T-helper 2 cell (primary cell): ENCODE data around the gene MARVELD2.
"Not testable (repeated sequence)": the region's sequence is repeated elsewhere in the genome, so short reads cannot be mapped to it uniquely, and the experiment has no call there.

Experiments used
- DNase-seq, 5 experiments: peaks; one replicate each; pipeline versions ENCODE4 v3.0.0 to v3.0.0-alpha.2; 2012 to 2022
- total RNA-seq, 2 donors: gene quantifications; one replicate each; lab custom pipeline; 2026; lab: John Stamatoyannopoulos, UW

The MARVELD2 gene, protein sequence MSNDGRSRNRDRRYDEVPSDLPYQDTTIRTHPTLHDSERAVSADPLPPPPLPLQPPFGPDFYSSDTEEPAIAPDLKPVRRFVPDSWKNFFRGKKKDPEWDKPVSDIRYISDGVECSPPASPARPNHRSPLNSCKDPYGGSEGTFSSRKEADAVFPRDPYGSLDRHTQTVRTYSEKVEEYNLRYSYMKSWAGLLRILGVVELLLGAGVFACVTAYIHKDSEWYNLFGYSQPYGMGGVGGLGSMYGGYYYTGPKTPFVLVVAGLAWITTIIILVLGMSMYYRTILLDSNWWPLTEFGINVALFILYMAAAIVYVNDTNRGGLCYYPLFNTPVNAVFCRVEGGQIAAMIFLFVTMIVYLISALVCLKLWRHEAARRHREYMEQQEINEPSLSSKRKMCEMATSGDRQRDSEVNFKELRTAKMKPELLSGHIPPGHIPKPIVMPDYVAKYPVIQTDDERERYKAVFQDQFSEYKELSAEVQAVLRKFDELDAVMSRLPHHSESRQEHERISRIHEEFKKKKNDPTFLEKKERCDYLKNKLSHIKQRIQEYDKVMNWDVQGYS
- total RNA-seq: 0.62 to 0.88 reads per million in 2 donors

DNA sequence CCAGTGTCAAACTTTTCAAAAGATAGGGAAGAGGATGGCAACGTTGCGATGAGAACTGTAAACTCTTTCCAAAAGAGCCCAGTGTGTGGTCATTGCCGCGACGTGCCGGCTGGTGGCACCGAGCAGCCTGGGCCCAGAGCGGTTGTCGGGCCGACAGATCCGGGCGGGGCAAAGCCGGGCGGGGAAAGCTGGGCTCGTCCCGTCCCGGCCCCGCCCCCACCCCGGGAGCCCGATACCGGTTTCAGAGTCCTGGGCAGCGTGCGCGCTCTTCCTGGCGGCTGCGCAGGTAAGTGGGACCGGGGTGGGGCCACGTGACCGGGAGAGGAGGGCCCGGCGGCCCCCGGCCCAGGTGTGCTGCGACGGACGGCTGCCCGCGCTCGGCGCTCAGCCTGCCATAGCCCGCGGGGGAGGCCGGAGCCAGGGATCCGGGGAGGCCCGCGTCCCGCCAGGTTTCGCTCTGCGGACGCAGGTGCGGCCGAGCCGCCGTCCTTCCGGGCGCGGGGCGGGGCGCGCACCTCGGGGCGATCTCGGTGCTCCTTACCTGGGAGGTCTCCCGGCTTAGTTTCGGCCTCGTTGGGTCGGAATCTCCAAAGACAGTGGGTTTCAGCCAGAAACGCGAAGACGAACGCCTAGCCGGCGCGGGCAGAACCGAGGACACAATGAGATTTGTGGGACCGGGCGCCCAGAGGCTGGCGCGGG is at the start of gene MARVELD2:
Gene MARVELD2 (plus strand): TSS at position 232 of the 699 bp plus-strand sequence. CDS start 4,270 bp downstream, outside the sequence.
- DNase-seq: peak; percentile 2 to 41 (median 18)

DNA sequence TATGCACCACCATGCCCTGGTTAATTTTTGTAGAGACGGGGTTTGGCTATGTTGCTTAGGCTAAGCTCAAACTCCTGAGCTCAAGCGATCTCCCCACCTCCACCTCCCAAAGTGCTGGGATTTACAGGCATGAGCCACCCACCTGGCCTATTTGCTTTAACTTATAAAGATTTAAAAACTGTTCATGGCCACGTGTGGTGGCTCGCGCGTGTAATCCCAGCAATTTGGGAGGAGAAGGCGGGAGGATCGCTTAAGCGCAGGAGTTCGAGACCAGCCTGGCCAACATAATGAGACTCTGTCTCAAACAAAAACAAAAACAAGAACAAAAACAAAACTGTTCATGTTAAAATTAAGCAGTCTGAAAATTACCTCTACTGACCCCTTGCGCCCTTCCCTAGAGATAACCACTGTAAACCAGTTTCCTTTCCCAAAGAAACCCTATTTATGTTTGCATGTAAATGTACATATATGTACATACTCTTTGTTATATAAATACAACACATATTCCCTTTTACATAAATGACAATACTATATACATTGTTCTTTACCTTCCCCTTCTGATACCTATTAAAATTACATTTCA is 47.1 kb upstream of the MARVELD2 start:
- no peak for DNase-seq

DNA sequence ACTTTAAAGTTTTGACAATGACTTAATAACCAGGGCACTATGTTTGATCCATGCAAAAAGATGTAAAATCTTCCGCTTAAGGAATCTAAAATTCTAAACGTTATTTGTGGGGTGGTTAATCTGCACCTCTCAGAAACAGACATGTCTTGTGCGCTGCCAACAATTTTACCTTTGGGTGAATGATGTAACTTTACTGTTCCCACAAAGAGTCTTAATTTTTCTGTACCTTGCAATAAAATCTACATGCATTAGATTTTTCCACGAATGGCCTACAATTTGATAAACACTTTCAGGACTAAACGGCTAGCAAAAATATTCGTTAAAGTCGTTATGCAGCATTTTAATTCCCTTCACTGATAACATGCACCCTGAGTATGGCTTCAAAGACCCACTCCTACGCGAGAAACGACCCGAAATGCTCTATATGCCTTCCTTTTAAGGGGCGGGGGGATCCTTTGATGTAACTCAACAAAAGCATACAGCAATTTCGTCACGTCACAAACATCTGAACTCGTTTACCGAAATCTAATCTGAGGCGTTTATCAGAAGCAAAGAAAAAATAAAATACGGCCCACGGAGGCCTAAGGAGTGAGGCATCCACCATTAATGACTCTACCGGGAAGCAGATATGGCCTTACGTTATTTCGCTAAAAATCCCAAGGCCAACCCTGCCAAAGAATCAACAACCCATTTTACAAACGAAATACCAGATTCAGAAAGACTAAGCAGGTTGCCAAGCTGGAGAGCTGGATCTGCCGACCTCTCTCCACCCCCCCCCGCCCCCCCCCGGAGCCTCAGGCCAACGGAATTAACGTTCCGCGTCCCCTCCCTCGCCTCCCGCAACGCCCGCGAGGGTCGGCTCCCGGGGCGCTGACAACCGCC is 46.2 kb upstream of the MARVELD2 start:
- peak in 3 of 5 experiments; percentile 9 to 38 (median 21) for DNase-seq

DNA sequence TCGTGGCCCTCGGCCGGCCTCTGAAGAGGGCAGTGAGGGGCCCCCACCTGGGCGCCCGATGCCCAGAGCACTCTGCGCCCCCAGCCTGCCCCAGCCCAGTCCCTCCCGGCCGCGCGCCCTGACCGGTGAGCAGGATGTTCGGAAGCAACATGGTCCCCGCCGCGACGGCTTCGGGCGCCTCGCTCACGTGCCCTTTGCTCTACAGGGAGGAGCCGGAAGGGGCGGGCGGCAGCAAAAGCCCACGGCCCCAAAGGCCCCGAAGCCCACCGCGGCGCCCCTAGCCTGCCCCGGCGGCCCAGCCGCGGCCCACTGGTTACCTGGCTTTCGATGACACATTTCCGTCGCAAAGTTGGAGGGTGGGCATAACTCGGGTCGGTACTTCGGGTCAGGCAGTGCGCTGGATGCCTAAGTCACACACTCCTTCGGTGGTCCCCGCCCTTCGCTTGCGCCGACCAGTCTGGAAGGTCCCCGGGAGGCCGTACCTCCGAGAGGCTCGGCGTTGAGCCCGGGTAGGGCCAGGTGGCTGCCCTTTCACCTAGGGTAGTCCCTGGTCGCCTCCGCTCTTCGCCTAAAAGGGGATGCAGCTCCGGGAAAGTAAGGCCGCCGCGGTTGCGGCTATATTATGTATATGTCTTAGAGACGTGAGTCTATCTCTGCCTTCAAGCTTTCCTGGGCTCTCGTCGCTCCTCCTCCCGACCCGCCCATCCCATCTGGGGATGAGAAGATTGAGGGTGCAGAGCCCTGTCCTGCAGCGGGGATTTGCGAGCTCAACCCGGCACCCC is 45.4 kb upstream of the MARVELD2 start, which contains the start of the genes AK6, RAD17 and TAF9:
Gene AK6 (minus strand): TSS at position 181 of the 782 bp plus-strand sequence. CDS start 30 bp downstream, at position 151.
Gene RAD17 (plus strand): TSS at position 479 of the 782 bp plus-strand sequence. CDS start 2,391 bp downstream, outside the sequence.
Gene TAF9 (minus strand): TSS at position 181 of the 782 bp plus-strand sequence. CDS start 3,783 bp downstream, outside the sequence.
- DNase-seq: peak; percentile 83 to 95 (median 87)

DNA sequence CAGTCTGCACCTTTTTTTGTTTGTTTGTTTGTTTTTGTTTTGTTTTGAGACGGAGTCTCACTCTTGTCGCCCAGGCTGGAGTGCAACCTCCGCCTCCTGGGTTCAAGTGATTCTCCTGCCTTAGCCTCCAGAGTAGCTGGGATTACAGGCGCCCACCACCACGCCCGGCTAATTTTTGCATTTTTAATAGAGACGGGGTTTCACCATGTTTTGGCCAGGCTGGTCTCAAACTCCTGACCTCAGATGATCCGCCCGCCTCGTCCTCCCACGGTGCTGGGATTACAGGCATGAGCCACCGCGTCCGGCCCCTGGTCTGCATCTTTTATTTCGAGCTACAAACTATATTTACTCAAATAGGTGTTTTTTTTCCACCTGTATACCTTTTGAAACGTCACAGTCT is 44.6 kb upstream of the MARVELD2 start:
- peak in 1 of 5 experiments; percentile 2 for DNase-seq

DNA sequence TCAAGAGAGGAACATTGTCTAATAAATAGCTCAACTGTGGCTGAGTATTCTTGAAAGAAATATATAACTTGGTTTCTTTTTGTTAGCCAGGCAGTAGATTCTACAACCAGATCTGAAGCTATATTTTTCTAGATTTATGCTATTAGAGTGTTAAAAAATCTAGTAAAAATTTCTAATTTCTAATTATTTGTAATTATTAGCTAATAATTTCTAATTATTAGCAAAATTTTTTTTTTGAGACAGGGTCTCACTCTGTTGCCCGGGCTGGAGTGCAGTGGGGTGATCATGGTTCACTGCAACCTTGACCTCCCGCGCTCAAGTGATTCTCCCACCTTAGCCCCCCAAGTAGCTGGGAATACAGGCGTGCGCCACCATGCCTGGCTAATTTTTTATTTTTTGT is 42.5 kb upstream of the MARVELD2 start:
- DNase-seq: no peak

DNA sequence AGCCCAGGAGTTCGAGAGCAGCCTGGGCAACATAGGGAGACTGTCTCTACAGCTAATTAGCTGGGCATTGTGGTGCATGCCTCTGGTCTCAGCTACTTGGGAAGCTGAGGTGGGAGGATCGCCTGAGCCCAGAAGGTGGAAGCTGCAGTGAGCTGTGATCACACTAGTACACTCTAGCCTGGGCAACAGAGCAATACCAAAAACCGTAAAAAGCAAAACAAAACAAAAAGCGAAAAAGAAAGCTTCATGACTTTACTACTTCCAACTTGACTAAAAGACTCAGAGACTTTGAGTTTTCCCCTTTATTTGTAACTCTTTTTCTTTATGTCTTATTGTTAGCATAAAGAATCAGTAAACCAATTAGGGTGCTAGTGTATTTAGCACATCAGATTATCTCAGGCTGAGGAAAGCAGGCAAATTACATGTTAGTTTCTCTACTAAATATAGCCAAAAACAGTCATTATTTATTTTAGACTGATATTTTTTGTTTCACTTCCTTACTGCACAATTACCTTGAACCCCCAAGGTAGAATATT is 39.9 kb upstream of the MARVELD2 start:
- no peak for DNase-seq

DNA sequence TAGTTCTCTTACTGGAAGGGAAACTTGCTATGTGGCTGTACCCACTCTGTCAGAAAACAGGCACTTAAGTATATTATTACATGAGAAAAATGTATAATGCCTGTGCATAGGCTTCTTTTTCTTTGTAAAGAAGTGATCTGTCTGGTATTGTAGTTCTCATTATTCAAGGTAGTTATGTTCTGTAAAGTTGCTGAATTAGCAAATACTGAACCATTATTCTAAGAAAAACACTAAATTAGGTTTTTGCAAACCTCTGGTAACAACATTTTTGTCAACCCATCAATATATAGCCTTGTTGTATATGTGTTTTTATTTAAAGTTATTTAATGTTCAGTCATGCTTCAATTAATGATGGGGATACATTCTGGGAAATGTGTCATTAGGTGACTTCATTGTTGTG is 36.5 kb upstream of the MARVELD2 start:
- DNase-seq: no peak

DNA sequence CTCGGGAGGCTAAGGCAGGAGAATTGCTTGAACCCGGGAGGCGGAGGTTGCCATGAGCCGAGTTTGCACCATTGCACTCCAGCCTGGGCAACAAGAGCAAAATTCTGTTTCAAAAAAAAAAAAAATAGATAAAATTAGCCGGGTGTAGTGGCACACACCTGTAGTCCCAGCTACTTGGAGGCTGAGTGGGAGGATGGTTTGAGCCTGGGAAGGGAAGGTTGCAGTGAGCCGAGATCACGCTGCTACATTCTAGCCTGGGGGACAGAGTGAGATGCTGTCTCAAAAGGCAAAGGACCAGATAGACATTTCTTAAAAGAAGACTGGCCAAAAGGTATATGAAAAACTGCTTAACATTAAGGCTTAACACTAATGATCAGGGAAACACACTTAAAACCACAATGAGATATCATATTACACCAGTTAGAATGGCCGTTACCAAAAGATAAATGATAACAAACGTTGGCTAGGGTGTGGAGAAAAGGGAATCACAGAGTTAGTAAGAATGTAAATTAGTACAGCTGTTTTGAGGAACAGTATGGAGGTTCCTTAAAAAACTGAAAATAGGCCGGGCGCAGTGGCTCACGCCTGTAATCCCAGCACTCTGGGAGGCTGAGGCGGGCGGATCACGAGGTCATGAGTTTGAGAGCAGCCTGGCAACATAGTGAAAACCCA is 10.1 kb upstream of the MARVELD2 start:
- DNase-seq: no peak

DNA sequence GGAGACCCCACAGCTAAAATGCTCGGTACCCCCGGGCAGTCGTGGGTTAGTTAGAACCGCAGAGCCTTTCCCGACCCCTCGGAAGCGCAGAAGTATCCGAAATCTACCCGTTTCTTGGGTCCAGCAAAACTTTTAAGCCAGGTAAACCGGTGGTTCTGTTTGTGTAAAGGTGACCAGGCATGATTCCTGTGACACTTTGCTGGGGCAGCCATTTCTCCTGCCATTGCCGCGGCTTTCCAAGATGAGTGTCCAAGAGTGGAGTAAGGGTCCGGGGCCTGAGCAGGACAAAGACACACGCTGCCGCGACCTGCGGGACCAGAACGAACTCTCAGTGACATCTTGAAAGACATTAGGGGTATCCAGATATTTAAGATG is 655 bp downstream of the MARVELD2 start:
- DNase-seq: no peak

DNA sequence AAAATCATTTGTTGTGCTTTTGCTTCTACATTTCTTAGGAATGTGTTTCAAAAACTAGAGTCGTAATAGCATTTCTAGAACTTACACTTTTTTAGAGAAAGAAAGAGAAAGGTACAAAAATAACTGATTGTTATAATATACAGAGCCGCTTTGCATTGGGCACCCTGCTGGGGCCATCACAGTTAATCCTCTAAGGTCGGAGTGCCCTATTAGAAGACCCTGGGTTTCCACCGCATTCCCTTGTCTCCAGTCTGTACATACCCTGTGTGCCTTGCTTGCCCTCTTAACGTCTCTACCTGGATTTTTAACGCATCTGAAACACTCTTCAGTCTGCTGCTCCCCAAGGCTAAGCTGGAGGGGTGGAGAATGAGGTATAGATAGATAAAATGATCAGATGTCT is 1.3 kb downstream of the MARVELD2 start:
- DNase-seq: no peak

DNA sequence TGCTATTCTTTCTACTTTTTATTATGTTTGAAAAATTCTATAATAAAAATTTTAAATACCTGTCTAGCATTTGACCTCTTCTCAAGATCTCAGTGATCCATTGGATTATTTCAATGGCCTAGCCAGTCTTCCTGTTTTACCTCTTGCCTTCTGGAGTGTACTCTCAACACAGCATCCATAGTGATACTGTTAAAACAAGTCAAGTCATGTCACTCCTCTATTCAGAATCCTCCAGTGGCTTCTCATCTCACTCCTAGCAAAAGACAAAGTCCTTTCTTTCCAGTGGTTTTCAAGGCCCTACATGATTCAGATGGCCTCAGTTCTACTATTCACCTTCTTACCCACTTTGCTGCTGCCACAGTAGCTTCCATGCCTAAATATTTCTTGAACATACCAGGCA is 1.8 kb downstream of the MARVELD2 start:
- no peak for DNase-seq

DNA sequence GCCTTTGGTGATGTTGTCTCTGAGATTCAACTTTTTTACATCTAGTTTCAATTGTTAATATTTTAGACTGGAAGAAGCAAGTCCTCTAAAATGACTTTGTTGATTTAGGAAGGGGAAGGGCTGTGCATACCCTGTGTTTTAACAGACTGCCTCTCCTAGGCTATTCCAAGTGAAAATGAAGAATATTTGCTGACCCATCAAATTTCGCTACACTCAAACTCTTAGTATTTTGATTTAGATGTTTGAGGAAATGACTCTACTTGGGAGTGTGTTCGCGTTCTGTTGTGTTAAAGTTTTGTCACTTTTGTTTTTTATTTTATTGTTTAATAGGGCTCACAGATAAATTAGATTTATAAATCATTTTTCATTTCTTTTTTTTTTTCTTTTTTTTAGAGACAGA is 3.6 kb downstream of the MARVELD2 start:
- no peak for DNase-seq

DNA sequence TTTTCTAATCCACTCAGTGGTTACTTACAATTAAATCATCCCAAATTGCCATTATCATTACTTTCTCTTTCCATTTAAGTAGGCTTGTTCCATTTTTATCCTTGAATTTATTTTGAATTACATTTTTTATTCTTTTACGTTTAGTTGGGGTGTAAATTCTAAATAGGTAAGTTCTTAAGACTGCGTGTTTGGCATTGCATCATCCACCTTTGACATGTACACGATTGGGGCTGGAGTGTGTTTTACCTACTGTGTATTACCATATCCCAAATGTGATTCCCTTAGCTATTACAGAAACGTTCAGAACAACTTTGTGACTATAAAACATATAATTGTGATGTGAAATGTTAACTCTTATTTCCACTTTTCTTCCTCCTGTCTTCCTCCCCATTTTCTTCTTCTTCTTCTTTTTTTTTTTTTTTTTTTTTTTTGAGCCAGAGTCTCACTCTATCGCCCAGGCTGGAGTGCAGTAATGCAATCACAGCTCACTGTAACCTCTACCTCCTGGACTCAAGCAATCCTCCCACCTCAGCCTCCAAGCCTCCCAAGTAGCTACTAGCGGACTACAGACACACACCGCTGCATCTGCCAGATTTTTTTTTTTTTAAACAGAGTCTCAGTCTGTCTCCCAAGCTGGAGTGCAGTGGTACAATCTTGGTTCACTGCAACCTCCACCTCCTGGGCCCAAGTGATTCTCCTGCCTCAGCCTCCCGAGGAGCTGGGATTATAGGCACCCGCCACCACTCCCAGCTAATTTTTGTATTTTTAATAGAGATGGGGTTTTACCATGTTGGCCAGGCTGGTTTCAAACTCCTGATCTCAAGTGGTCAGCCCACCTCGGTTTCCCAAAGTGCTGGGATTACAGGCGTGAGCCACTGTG is 16.7 kb downstream of the MARVELD2 start:
- no peak for DNase-seq

DNA sequence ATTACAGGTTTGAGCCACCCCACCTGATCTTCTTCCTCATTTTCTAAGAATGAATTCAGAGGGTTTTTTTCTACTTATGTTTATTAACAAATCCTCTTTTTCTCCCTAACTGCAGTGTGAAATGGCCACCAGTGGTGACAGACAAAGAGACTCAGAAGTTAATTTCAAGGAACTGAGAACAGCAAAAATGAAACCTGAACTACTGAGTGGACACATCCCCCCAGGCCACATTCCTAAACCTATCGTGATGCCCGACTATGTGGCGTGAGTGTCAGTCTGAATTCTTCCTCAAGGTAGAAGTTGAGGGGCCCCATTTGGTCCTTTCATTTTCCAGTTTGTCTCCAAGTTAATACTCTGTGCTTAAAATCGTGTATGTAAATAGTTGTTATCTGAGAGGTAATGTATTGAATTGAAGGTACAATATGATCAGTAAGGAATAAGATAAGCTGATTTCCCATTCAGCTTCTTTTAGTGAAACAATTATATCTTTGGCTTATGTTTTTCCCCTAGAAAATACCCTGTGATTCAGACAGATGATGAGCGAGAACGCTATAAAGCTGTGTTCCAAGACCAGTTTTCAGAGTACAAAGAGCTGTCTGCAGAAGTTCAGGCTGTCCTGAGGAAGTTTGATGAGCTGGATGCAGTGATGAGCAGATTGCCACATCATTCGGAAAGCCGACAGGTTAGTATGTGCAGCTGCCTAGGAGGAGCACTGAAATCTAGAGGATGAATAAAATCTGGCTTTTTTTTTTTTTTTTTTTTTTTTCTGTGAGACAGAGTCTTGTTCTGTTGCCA is 17.7 kb downstream of the MARVELD2 start:
- DNase-seq: peak in 1 of 5 experiments; percentile 11

DNA sequence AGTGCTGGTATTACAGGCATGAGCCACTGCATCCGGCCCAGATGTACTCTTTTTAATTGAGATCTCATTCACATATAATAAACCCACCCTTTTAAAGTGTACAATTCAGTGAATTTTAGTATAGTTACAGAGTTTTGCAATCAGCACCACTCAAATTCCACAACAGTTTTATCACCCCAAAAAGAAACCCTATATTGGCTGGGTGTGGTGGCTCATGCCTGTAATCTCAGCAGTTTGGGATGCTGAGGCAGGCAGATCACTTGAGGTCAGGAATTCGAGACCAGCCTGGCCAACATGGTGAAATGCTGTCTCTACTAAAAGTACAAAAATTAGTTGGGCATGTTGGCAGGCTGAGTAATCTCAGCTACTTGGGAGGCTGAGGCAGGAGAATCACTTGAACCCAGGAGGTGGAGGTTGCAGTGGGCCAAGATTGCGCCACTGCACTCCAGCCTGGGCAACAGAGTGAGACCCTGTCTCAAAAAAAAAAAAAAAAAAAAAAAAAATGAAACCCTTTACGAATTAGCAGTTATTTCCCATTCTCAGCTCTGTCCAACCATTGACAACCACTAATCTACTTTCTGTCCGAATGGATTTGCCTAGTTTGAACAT is 20.5 kb downstream of the MARVELD2 start:
- DNase-seq: not testable (repeated sequence)

DNA sequence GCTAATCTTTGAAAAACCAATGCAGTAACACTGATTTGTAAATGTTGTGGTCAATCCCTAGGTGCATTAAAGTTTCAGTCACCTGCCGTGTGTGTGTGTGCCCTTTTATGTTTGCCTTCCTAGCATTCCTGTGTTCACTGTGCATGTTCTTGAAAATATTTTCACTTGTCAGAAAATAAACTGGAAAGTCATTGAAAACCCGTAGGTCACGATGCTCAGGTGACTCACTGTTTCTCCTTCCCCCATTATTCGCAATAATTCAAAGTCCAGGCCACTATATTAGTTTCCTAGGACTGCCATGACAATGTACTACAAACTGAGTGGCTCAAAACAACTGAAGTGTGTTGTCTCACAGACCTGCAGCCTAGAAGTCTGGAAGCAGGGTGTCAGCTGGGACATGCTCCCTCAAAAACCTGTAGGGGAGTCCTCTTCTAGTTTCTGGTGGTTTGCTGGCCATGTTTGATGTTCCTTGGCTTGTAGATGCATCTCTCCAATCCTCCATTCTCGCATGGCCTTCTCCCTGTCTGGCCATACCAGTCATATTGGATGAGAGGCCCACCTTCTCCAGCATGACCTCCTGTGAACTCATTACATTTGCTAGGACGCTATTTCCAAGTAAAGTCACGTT is 29.3 kb downstream of the MARVELD2 start:
- DNase-seq: no peak
